GM21423 (cell line): ENCODE data around the gene MRPL55.

ENCODE experiments used
- ATAC-seq: cut with Tn5 transposase; IDR thresholded peaks from one replicate; pipeline ENCODE4 v1.9.1; 2021; ENCODE audit warnings: mild to moderate bottlenecking, moderate library complexity; ENCODE audit not compliant: unreplicated experiment

Gene MRPL55

GRCh38 chr1:228073857-228074545 is 35.1 kb downstream of the MRPL55 start:
- ATAC-seq, result no peak

- no peak for ATAC-seq
Observed at GRCh38 chr1:228073061-228073856, 35.8 kb downstream of the MRPL55 start.

DNA sequence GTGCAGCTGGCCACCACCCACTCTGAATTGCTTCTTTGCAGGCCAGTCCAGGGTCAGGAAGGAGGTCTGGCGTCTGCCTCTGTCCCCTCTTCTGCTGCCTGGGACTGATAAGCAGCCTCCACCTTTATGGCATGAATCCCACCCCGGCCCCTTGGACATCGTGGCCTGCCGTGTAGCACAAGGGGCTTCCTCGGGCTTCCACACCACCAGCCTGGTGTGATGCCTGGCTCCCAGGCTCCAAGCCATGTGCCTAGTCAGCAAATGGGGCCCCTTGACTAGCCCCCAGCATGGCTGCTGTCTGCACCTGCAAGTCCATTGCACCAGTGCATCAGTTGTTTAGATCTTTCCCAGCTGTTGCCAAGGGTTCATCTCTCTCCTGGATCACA is 36.4 kb downstream of the MRPL55 start:
- no peak for ATAC-seq

GRCh38 chr1:228071839-228072657 is 37.1 kb downstream of the MRPL55 start:
- no peak for ATAC-seq

- no peak for ATAC-seq
Observed at GRCh38 chr1:228070851-228071250, 38.2 kb downstream of the MRPL55 start.

DNA sequence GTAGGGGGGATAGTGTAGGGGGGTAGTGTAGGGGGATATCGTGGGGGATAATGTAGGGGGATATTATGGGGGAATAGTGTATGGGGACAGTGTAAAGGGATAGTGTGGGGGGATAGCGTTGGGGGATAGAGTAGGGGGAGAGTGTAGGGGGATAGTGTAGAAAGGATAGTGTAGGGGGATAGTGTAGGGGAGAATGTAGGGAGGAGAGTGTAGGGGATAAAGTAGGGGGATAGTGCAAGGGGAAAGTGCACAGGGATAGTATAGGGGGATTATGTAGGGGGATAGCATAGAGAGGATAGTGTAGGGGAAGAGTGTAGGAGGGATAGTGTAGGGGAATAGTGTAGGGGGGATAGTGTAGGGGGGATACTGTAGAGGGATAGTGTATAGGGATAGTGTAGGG is 38.9 kb downstream of the MRPL55 start:
- no peak for ATAC-seq

DNA sequence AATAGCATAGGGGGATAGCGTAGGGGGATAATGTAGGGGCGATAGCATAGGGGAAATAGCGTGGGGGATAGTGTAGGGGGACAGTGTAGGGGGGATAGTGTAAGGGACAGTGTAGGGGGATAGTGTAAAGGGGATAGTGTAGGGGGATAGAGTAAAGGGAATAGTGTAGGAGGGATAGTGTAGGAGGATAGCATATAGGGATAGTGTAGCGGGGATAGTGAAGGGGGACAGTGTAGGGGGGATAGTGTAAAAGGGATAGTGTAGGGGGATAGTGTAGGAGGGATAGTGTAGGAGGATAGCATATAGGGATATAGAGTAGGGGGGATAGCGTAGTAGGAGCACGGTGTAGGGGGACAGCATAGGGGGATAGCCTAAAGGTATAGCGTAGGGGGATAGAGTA is 40.7 kb downstream of the MRPL55 start:
- ATAC-seq, result no peak

DNA sequence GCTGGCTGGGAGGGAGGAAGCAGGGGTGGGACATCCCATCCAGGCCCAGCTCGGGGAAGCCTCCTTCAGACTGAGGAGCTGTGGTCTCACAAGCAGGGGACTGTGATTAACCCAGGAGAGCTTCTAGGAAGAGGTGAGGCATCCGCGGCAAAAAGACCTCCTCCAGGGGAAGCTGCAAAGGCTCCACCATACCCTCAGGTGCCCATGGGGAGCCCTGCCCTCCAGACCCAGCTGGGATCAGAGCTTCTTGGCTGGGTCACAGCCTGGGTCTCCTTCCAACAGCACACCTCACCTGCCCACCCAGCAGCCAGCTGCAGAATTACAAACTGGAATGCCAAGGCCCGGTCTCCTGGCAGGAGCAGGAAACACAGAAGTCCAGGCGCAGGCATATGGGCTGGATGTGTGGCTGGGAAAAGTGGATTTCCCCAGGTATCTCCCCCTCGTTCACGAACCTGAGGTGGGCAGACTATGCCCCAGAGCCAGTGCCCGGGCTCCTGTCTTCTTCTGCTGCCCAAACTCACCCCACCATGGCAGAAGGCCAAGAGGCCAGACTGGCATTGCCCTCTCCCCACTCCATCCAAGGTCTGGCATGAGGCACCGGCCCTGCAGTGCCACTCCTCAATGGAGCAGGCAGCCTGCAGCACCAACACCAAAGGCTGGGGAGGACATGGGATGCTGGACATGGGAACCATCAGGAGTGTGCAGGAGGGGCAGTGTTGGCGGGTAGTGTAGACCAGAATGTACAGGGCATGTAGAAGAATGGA is 42.0 kb downstream of the MRPL55 start:
- no peak for ATAC-seq

DNA sequence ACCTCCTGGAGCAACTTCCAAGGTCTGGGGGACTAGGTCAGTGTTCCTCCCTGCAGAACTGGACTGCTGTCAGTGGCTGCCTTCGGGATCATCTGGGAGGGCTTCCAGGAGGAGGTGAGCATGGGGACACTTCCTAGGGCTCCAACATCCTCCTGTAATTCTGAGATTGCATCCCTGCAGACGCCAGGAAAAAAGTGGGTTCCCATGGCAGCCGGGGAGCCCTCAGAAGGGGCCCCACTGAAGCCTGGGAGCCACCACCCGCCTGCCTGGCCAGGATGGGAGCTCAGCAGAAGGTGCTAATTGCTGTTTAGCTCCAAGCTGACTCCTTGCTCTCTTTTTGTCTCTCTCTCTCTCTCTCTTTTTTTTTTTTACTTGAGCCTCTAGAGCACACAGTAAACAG is 42.7 kb downstream of the MRPL55 start:
- no peak for ATAC-seq

GRCh38 chr1:228065543-228066347 is 43.4 kb downstream of the MRPL55 start:
- ATAC-seq, result no peak

DNA sequence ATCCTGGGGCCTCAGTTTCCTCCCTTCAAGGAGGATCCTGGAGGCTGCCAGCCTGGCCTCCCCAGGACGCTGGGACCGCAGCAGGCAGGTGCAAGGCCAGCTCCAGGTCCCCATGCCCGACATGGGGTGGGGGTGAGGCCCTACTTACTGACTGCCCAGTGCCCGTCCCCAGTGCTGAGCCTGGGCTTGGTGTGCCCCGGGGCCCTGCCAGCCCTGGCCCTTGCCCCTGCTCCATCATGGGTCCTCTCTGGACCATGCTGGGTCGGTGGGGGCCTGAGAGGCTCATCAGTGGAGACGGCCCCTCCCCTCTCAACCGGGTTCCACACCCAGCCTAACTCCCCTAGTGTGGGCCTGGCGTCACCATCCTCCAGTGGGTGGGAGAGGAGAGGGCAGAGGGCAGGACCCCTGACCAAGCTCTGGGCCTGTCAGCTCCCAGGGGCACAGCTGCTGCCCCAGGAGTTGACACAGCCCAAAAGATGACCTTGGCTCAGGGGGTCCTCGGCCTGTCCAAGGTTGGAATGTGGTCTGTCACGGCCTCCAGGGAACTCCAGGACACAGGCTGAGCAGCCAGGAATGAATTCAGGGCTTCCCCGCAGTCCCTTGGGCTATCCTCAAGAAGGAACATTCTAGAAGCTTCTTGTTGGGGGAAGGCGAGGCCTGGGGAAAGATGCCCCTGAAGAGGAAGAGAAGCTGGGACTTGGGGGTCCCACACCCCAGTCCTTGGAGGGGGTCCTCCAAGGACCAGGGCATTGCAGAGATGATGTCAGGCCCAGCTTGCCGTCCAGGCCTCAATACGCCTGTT is 44.2 kb downstream of the MRPL55 start:
- ATAC-seq, result no peak

GRCh38 chr1:228064296-228064695 is 44.8 kb downstream of the MRPL55 start:
- ATAC-seq, result no peak

DNA sequence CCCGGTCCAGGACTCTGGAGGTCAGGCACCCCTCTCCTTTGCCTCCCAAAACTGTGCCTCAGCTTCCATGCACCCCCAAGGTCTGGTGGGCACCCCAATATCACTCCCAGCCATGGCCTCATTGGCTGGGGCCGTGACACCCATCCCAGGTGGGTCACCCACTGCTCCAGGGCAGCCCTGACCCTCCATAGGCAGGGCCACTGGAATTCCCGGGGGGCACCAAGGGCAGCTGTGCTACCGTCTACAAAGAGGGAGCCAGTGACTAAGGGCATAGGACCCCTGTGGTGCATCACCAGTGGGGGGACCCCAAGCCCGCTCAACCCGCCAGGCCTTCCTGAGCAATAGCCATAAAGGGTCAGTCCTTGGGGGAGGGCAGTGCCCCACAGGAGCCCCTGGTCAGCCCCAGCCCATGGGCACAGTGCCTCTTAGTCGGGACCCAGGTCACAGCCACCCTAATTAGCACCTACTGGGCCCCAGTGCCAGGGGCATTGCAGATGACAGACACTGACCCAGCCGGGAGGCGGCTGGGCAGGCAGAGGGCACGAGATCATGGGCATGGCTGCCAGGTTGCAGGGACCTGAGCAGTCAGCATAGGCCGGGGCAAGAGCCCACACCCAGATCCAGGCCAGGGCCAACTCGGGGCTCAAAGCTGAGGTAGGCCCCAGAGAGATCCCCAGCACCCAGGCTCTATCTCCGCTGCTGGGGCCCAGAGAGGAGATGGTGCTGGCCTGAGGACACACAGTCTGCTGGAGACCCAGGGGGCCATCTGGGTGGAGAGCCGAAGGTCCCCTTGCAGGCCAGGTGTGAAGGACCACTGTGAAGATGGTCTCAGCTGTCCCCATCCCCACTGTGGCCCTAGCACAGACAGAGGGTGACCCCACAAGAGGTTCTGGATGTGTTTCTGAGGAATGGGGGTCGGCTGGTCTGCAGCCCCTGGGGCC is 45.6 kb downstream of the MRPL55 start:
- no peak for ATAC-seq

DNA sequence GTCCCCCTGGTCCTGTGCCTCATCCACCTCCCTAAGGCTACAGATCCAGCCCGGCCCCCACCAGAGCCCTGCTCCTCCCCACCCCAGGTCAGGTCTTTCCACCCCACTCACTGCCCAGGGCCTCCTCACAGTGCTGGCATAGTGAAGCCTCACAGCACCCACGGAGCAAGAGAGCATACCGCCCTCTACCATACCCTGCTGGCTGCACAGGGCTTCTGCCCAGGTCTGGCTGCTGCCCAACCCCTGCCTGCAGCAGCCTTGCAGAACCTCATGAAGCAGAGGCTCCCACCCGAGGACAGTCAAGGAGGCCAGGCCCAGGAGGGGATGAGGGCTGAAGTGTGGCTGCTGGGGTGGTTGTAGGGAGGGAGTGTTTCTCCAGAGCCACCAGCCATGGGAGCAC is 46.3 kb downstream of the MRPL55 start:
- no peak for ATAC-seq

GRCh38 chr1:228062085-228062791 is 46.9 kb downstream of the MRPL55 start:
- no peak for ATAC-seq

DNA sequence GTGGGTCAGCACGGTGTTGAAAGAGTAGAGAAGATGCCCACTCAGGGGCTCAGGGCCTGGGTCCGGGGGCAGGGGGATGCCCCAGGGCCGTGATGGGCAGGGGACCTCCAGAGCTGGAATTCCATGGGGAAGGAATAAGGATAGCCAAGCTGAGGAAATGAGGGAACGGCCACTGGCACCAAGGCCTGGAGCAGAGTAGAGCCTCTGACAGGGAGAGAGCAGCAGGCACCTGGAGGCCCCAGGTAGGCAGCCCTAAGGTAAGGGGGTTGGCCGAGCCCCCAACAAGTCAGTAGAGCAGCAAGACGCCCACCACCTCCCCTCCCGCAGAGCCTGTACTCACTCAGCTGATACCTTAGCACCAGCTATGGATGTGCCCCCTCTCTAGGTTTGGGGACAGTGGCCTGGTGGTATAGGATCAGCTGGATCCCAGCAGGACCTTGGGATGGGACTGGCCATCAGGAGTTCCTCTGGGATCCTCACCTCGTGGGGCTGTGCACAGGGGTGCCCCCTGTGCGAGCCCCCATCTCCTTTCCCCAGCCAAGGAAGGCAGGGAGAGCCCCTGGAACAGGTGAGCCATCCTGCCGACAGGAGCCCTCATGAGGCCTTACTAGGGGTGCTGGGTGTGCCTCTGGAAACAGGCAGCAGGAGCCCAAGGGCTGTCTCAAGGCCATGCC is 47.6 kb downstream of the MRPL55 start:
- ATAC-seq, result no peak
